AG10803 (cell line): ENCODE data around the gene GPC5.

Experiments
- DNase-seq: peaks from one replicate; pipeline ENCODE4 v3.0.0; 2010; ENCODE audit warnings: low read depth
- H3K4me3 ChIP-seq: 2 replicates; pipeline ENCODE4 v1.5.1; 2011; ENCODE audit warnings: mild to moderate bottlenecking, low read length, control low read depth
- CTCF ChIP-seq: conservative IDR thresholded peaks from 2 replicates; pipeline ENCODE4 v1.5.1; 2011; ENCODE audit warnings: mild to moderate bottlenecking, low read length, control low read depth, inconsistent platforms

GPC5 gene

GRCh38 chr13:91359631-91360030, 38.8 kb upstream of the GPC5 start:
- TF ChIP-seq CTCF = no peak
- H3K4me3 ChIP-seq = no peak overlapping the region
- DNase-seq = no peak

DNA sequence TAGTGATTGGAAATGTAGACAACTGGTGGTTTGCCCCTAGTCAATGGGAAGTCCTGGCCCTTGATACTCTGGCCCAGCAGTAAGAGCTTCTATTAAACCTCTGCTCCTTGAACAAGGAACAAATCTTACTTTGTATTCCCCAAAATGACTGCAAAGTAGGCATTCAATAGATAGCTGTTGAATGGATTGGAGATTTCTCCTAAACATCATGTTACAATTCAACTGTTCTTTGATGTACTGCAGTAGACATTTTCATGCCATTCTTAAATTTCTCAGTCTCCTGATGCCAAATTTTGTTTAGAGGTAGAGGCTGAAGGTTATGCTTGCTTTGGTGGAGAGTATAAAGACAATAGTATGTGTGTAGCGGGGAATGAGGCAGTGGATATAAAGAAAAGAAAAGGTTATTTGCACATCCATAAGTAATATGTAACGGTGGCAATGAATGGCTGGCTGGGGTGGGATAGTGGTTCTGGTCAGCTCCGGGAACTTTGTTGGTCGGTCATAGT, 38.1 kb upstream of the GPC5 start:
- DNase-seq = no peak
- no peak overlapping the region for H3K4me3 ChIP-seq
- no peak for TF ChIP-seq CTCF

- DNase-seq = no peak
- no peak for TF ChIP-seq CTCF
- no peak overlapping the region for H3K4me3 ChIP-seq
Observed at GRCh38 chr13:91361755-91362271, 36.6 kb upstream of the GPC5 start.

- no peak overlapping the region for H3K4me3 ChIP-seq
- DNase-seq = no peak
- no peak for TF ChIP-seq CTCF
Observed at GRCh38 chr13:91362908-91363307, 35.5 kb upstream of the GPC5 start.

GRCh38 chr13:91368101-91368500, 30.3 kb upstream of the GPC5 start:
- no peak for TF ChIP-seq CTCF
- DNase-seq = no peak
- no peak overlapping the region for H3K4me3 ChIP-seq

GRCh38 chr13:91368676-91369440, 29.6 kb upstream of the GPC5 start:
- H3K4me3 ChIP-seq = no peak overlapping the region
- DNase-seq = no peak
- no peak for TF ChIP-seq CTCF

- DNase-seq = peak; percentile 15
- no peak for TF ChIP-seq CTCF
- no peak overlapping the region for H3K4me3 ChIP-seq
Observed at GRCh38 chr13:91369441-91369831, 29.0 kb upstream of the GPC5 start.
